Measurements from ENCODE around the gene TJP1.

TJP1 gene

GRCh38 chr15:29712149-29712885 is 110.0 kb downstream of the TJP1 start:
- TF ChIP-seq CTCF (IDR thresholded peaks at IDR 0.05; ENCODE audit: low read depth, low read length): no peak
- DNase-seq (ENCODE audit: extremely low read depth, low read depth): no peak

GRCh38 chr15:29711531-29711930 is 110.7 kb downstream of the TJP1 start:
- no peak for DNase-seq (ENCODE audit: extremely low read depth, low read depth)
- no peak for TF ChIP-seq CTCF (IDR thresholded peaks at IDR 0.05; ENCODE audit: low read depth, low read length)

GRCh38 chr15:29708519-29708918 is 113.7 kb downstream of the TJP1 start:
- no peak for DNase-seq (ENCODE audit: extremely low read depth, low read depth)
- TF ChIP-seq CTCF (IDR thresholded peaks at IDR 0.05; ENCODE audit: low read depth, low read length): no peak

GRCh38 chr15:29704950-29705597 is 117.2 kb downstream of the TJP1 start:
- no peak for DNase-seq (ENCODE audit: extremely low read depth, low read depth)

DNA sequence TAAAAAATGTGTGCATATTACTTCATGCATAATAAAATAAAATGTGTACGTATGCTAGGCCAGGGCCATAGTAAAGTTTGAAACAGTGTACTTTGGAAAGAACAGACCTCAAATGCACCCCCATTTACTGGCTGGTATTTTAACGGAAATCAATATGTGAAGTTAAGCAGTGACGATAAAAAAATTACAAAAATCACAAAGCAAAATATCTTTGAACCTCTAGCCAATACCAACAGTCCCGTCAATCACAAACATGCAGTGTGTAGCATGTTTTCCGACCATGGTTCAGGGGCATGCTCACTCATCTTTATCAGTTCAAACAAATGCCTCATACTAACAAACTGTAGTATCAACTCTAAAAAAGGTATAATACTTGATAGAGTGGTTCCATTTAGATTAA is 121.1 kb downstream of the TJP1 start:
- DNase-seq (ENCODE audit: extremely low read depth, low read depth): no peak
- TF ChIP-seq CTCF (IDR thresholded peaks at IDR 0.05; ENCODE audit: low read depth, low read length): no peak

More at GRCh38 chr15:29704950-29705597, 117.2 kb downstream of the TJP1 start:
- TF ChIP-seq CTCF (IDR thresholded peaks at IDR 0.05; ENCODE audit: low read depth, low read length): no peak

- no peak for TF ChIP-seq CTCF (IDR thresholded peaks at IDR 0.05; ENCODE audit: low read depth, low read length)
- no peak for DNase-seq (ENCODE audit: extremely low read depth, low read depth)
These were observed 122.0 kb downstream of the TJP1 start for GRCh38 chr15:29700296-29700695.

DNA sequence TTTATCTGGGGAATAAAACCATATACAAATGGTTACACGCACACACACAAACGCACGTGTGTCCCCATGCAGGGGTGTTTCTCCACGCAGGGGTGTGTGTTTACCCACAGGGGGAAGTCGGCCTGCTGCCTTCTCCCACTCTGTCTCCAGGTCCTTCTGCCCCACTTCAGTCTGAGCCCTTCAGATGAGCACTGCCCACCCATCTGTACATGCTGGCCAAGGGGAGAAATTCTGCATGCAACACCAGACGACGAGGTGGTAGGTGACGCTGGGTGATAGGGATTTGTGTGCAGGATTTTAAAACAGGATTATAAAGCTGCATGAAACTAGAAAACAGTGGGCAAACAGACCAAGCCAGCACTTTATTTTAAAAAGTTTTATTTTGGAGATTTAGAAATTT is 122.5 kb downstream of the TJP1 start:
- TF ChIP-seq CTCF (IDR thresholded peaks at IDR 0.05; ENCODE audit: low read depth, low read length): no peak
- no peak for DNase-seq (ENCODE audit: extremely low read depth, low read depth)
